ENCODE results near the gene RMND5A.

Gene RMND5A

DNA sequence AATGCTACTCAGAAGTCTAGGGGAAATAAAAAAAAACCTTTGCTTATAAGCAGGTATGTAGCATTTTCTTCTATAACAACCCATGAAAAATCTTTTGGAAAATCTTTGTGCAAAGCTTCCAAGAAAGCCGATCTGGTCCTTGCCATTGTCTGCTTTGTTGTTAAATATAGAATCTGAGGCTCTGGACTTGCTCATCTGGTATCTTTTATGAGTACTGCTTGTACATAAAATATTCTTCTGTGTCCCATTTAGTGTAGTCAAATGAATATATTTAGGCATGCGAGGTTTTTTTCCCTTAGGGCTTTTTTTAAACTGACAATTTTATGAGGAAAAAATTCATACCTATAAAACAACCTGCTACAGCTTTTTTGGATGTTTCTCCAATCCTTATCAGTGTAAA lies 45.0 kb upstream of the RMND5A start:
- CTCF ChIA-PET: interaction anchor here (0.6 kb wide), 1 partner anchor 29 kb away, joined by 3 read pairs; no protein-coding TSS in a partner anchor
- DNase-seq (ENCODE audit: extremely low spot score): no peak
- TF ChIP-seq PKNOX1 (IDR thresholded peaks at IDR 0.05) (no peak), CTBP1 (IDR thresholded peaks at IDR 0.05; ENCODE audit: borderline replicate concordance) (no peak), TARDBP (IDR thresholded peaks at IDR 0.05) (no peak), SUZ12 (IDR thresholded peaks at IDR 0.05) (no peak), ELF4 (IDR thresholded peaks at IDR 0.05) (no peak), HDGF (IDR thresholded peaks at IDR 0.05; ENCODE audit: borderline replicate concordance) (no peak), FOXK2 (IDR thresholded peaks at IDR 0.05) (no peak), SP1 (IDR thresholded peaks at IDR 0.05) (no peak), BHLHE40 (IDR thresholded peaks at IDR 0.05; ENCODE audit: borderline replicate concordance) (no peak), ARNT (IDR thresholded peaks at IDR 0.05) (no peak), ZNF384 (IDR thresholded peaks at IDR 0.05) (no peak)
- POLR2A ChIA-PET: no interaction called here

DNA sequence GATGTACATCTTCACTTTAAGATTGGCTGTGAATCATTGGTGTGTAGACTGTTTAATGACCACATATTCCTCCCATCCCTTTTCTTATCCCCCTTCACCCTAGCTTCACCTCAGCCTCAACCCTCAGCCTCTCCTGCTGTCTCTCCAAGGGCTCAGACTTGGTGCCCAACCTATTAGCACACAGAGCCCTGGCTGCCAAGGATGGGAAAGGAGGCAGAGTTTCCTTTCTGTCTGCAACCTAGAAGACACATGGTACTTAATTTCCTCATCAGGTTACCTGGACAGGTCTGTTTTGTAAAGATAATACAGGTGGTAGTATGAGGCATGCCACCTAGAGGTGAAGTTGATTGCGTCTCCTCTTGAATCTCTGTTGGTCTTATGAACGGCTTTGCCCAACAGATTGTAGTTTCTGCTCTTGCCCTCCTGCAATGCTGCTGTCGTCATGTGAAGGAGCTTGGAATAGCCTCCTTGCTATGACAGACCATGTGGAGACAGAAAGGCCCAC lies 44.5 kb upstream of the RMND5A start:
- no peak for DNase-seq (ENCODE audit: extremely low spot score)
- POLR2A ChIA-PET: no interaction called here
- TF ChIP-seq HDGF (IDR thresholded peaks at IDR 0.05; ENCODE audit: borderline replicate concordance): no peak
- TF ChIP-seq TARDBP (IDR thresholded peaks at IDR 0.05): no peak
- TF ChIP-seq CTBP1 (IDR thresholded peaks at IDR 0.05; ENCODE audit: borderline replicate concordance): no peak
- no peak for TF ChIP-seq ARNT (IDR thresholded peaks at IDR 0.05)
- no peak for TF ChIP-seq ZNF384 (IDR thresholded peaks at IDR 0.05)
- no peak for TF ChIP-seq FOXK2 (IDR thresholded peaks at IDR 0.05)
- no peak for TF ChIP-seq BHLHE40 (IDR thresholded peaks at IDR 0.05; ENCODE audit: borderline replicate concordance)
- TF ChIP-seq LEF1 (IDR thresholded peaks at IDR 0.05; ENCODE audit: borderline replicate concordance): no peak
- no peak for TF ChIP-seq FOXA1 (IDR thresholded peaks at IDR 0.05)
- TF ChIP-seq SUZ12 (IDR thresholded peaks at IDR 0.05): no peak
- CTCF ChIA-PET: interaction anchor here (0.6 kb wide), 1 partner anchor 28 kb away, joined by 3 read pairs; no protein-coding TSS in a partner anchor

DNA sequence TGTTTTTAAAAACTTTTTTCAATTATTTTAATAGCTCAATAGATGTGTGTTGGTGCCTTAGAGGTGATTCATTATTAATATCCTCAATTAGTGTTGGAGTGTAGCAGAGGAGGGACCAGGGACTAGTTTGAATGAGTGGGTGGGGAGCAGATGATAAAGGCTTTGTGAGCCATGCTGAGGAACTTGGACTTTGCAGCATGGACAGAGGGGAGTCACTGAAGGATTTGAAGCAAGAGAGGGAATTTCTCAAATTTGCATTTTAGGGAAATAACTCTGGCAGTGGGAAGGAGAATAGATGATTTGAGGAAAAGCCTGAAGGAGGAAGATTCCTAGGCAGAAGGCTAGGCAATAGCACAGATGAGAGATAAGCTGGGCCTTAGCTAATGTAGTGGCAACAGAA lies 42.3 kb upstream of the RMND5A start:
- POLR2A ChIA-PET: interaction anchor here (0.6 kb wide), 1 partner anchor 730 kb away, joined by 3 read pairs; no protein-coding TSS in a partner anchor
- DNase-seq (ENCODE audit: extremely low spot score): no peak
- CTCF ChIA-PET: no interaction called here
- TF ChIP-seq ZNF384 (IDR thresholded peaks at IDR 0.05) (no peak), NFRKB (IDR thresholded peaks at IDR 0.05) (no peak), HDGF (IDR thresholded peaks at IDR 0.05; ENCODE audit: borderline replicate concordance) (no peak), FOXM1 (IDR thresholded peaks at IDR 0.05; ENCODE audit: borderline replicate concordance) (no peak), ELF4 (IDR thresholded peaks at IDR 0.05) (no peak), SUZ12 (IDR thresholded peaks at IDR 0.05) (no peak), SP1 (IDR thresholded peaks at IDR 0.05) (no peak), LEF1 (IDR thresholded peaks at IDR 0.05; ENCODE audit: borderline replicate concordance) (no peak), FOXA1 (IDR thresholded peaks at IDR 0.05) (no peak), TARDBP (IDR thresholded peaks at IDR 0.05) (no peak), FOXK2 (IDR thresholded peaks at IDR 0.05) (no peak), PKNOX1 (IDR thresholded peaks at IDR 0.05) (no peak), CTBP1 (IDR thresholded peaks at IDR 0.05; ENCODE audit: borderline replicate concordance) (no peak), L3MBTL2 (conservative IDR thresholded peaks at IDR 0.05) (no peak), BHLHE40 (IDR thresholded peaks at IDR 0.05; ENCODE audit: borderline replicate concordance) (no peak), ARNT (IDR thresholded peaks at IDR 0.05) (no peak)

DNA sequence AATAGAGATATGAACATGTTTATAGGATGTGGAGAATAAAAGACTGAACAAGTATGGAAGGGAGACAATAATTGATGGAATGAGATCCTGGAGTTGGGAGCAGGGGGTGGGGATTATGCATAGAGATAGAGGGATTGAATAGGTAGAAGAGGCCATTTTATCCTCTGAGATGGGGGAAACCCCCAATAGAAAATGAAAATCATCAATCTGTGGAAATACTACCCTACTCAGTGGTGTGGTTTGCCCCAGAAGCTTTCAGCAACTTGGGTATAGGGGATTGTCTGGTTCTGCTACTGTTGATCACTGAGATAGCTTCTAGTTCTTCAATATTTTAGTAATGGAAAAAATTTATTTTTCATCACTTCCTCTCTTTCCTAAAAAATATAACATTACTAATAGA lies 41.1 kb upstream of the RMND5A start:
- CTCF ChIA-PET: no interaction called here
- POLR2A ChIA-PET: no interaction called here
- DNase-seq (ENCODE audit: extremely low spot score): no peak
- TF ChIP-seq ZNF384 (IDR thresholded peaks at IDR 0.05) (no peak), CTBP1 (IDR thresholded peaks at IDR 0.05; ENCODE audit: borderline replicate concordance) (no peak), BHLHE40 (IDR thresholded peaks at IDR 0.05; ENCODE audit: borderline replicate concordance) (no peak), PKNOX1 (IDR thresholded peaks at IDR 0.05) (no peak), TARDBP (IDR thresholded peaks at IDR 0.05) (no peak), FOXM1 (IDR thresholded peaks at IDR 0.05; ENCODE audit: borderline replicate concordance) (no peak), SP1 (IDR thresholded peaks at IDR 0.05) (no peak)

- CTCF ChIA-PET: no interaction called here
- no peak for DNase-seq (ENCODE audit: extremely low spot score)
- TF ChIP-seq ARNT (IDR thresholded peaks at IDR 0.05) (no peak), PKNOX1 (IDR thresholded peaks at IDR 0.05) (peak; percentile 81)
- POLR2A ChIA-PET: no interaction called here
Observed at GRCh38 chr2:86685351-86685750, 34.7 kb upstream of the RMND5A start.

DNA sequence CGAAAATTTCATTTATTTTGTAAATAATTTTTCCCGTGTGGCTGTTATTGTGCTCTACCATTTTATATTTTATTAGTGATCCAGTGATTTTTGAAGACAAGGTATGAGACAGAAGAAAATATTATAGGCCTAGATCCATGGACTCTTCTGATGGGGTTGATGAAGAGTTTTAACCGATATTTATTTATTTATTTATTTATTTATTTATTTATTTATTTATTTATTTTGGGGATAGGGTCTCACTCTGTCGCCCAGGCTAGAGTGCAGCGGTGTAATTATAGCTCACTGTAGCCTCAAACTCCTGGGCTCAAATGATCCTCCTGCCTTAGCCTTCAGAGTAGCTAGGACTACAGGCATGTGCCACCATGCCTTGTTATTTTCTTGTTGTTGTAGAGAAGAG lies 33.6 kb upstream of the RMND5A start:
- CTCF ChIA-PET: no interaction called here
- no peak for DNase-seq (ENCODE audit: extremely low spot score)
- no peak for TF ChIP-seq SUZ12 (IDR thresholded peaks at IDR 0.05)
- TF ChIP-seq ZNF384 (IDR thresholded peaks at IDR 0.05): no peak
- no peak for TF ChIP-seq FOXM1 (IDR thresholded peaks at IDR 0.05; ENCODE audit: borderline replicate concordance)
- TF ChIP-seq L3MBTL2 (conservative IDR thresholded peaks at IDR 0.05): no peak
- no peak for TF ChIP-seq ELF4 (IDR thresholded peaks at IDR 0.05)
- no peak for TF ChIP-seq BHLHE40 (IDR thresholded peaks at IDR 0.05; ENCODE audit: borderline replicate concordance)
- TF ChIP-seq FOXK2 (IDR thresholded peaks at IDR 0.05): no peak
- TF ChIP-seq NFRKB (IDR thresholded peaks at IDR 0.05): no peak
- no peak for TF ChIP-seq HDGF (IDR thresholded peaks at IDR 0.05; ENCODE audit: borderline replicate concordance)
- no peak for TF ChIP-seq SP1 (IDR thresholded peaks at IDR 0.05)
- TF ChIP-seq FOXA1 (IDR thresholded peaks at IDR 0.05): no peak
- no peak for TF ChIP-seq TARDBP (IDR thresholded peaks at IDR 0.05)
- no peak for TF ChIP-seq CTBP1 (IDR thresholded peaks at IDR 0.05; ENCODE audit: borderline replicate concordance)
- no peak for TF ChIP-seq LEF1 (IDR thresholded peaks at IDR 0.05; ENCODE audit: borderline replicate concordance)
- TF ChIP-seq ARNT (IDR thresholded peaks at IDR 0.05): no peak
- no peak for TF ChIP-seq PKNOX1 (IDR thresholded peaks at IDR 0.05)
- POLR2A ChIA-PET: no interaction called here

Data from HEK293T (cell line).